HG02642 (cell line): ENCODE data around the gene NOD2.

ENCODE experiments used
- ATAC-seq: cut with Tn5 transposase; IDR thresholded peaks from one replicate; pipeline ENCODE4 v1.9.1; 2021; ENCODE audit warnings: mild to moderate bottlenecking; ENCODE audit not compliant: unreplicated experiment, poor library complexity

NOD2 gene

GRCh38 chr16:50739031-50739430, 45.6 kb downstream of the NOD2 start:
- no peak for ATAC-seq

- ATAC-seq, result no peak
Measured at GRCh38 chr16:50740736-50741135, 47.3 kb downstream of the NOD2 start.

GRCh38 chr16:50741225-50741780, 47.9 kb downstream of the NOD2 start:
- no peak for ATAC-seq

- ATAC-seq, result peak; percentile 90
Measured at GRCh38 chr16:50741781-50742575, 48.6 kb downstream of the NOD2 start, which contains the start of gene CYLD. TSS of gene CYLD (plus strand) at chr16:50742086. CDS start at chr16:50749699, 7,613 bp downstream.

- peak; percentile 8 for ATAC-seq
Measured at GRCh38 chr16:50742576-50743200, 49.3 kb downstream of the NOD2 start.

GRCh38 chr16:50743581-50744225, 50.3 kb downstream of the NOD2 start:
- ATAC-seq, result no peak

GRCh38 chr16:50744881-50745280, 51.5 kb downstream of the NOD2 start:
- no peak for ATAC-seq

GRCh38 chr16:50745940-50746339, 52.5 kb downstream of the NOD2 start:
- ATAC-seq, result no peak

- ATAC-seq, result peak; percentile 43
Measured at GRCh38 chr16:50747207-50747956, 54.0 kb downstream of the NOD2 start.

- no peak for ATAC-seq
Measured at GRCh38 chr16:50751528-50751927, 58.1 kb downstream of the NOD2 start.

- ATAC-seq, result no peak
Measured at GRCh38 chr16:50752471-50753235, 59.2 kb downstream of the NOD2 start.

GRCh38 chr16:50756473-50756872, 63.1 kb downstream of the NOD2 start:
- no peak for ATAC-seq

- no peak for ATAC-seq
Measured at GRCh38 chr16:50761267-50761666, 67.9 kb downstream of the NOD2 start.

- ATAC-seq, result no peak
Measured at GRCh38 chr16:50762241-50762640, 68.8 kb downstream of the NOD2 start.

GRCh38 chr16:50763211-50763610, 69.8 kb downstream of the NOD2 start:
- no peak for ATAC-seq

GRCh38 chr16:50765260-50765659, 71.9 kb downstream of the NOD2 start:
- no peak for ATAC-seq

GRCh38 chr16:50765861-50766260, 72.5 kb downstream of the NOD2 start:
- no peak for ATAC-seq

- no peak for ATAC-seq
Measured at GRCh38 chr16:50767197-50767596, 73.8 kb downstream of the NOD2 start.

- ATAC-seq, result no peak
Measured at GRCh38 chr16:50771366-50771765, 78.0 kb downstream of the NOD2 start.

GRCh38 chr16:50774405-50774804, 81.0 kb downstream of the NOD2 start:
- no peak for ATAC-seq
